Measurements from ENCODE around the gene GNAO1. TPM values are rescaled to one million over a fixed set of nuclear protein-coding genes. Genes with fewer than 3 reads are reported as not detected.

Gene GNAO1
- total RNA-seq, 1 donor from 2014 or later = 15.4 TPM

DNA sequence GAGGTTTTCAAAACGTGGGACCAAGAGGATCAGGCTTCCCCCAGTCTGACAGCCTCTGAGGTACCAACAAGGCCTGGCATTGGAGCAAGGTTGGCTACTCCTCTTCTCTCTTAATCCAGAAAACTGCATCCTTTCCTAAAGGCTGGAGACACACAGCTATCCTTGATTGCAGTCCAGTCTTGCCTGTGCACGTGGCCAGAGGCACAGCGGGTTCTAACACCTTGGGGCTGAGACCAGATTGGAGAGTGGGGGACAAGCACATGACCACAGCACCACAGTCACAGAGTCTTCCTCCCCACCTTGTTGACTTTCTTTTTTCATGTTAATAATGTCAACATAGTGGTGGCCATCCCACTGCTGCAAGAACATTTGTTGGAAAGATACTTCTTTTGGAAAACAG lies 46.9 kb downstream of the GNAO1 start:
- no peaks in the 10 kb centered on the region for H3K9me3 ChIP-seq (replicated peaks)
- H3K4me3 ChIP-seq = no peak overlapping the region
- intact Hi-C loops (cut with micrococcal nuclease) = no loop called here
- peak overlapping the region; percentile 65 for H3K27ac ChIP-seq (replicated peaks)
- H3K4me1 ChIP-seq = peaks cover 13% of the 10 kb centered on the region
- no peaks in the 10 kb centered on the region for H3K36me3 ChIP-seq
- no peaks in the 10 kb centered on the region for H3K27me3 ChIP-seq (ENCODE audit: low read depth)
- no peak for DNase-seq
- no peak for TF ChIP-seq CTCF (IDR thresholded peaks at IDR 0.05; ENCODE audit: borderline replicate concordance)

GRCh38 chr16:56241596-56241995 lies 50.3 kb downstream of the GNAO1 start:
- peaks cover 30% of the 10 kb centered on the region for H3K4me1 ChIP-seq
- H3K27me3 ChIP-seq (ENCODE audit: low read depth) = no peaks in the 10 kb centered on the region
- no peak overlapping the region for H3K4me3 ChIP-seq
- intact Hi-C loops (cut with micrococcal nuclease) = no loop called here
- H3K36me3 ChIP-seq = no peaks in the 10 kb centered on the region
- H3K9me3 ChIP-seq (replicated peaks) = no peaks in the 10 kb centered on the region
- no peak for TF ChIP-seq CTCF (IDR thresholded peaks at IDR 0.05; ENCODE audit: borderline replicate concordance)
- DNase-seq = no peak
- no peak overlapping the region for H3K27ac ChIP-seq (replicated peaks)

- no peak for TF ChIP-seq CTCF (IDR thresholded peaks at IDR 0.05; ENCODE audit: borderline replicate concordance)
- peaks cover 35% of the 10 kb centered on the region for H3K4me1 ChIP-seq
- no peak overlapping the region for H3K27ac ChIP-seq (replicated peaks)
- no peaks in the 10 kb centered on the region for H3K36me3 ChIP-seq
- H3K4me3 ChIP-seq = no peak overlapping the region
- H3K27me3 ChIP-seq (ENCODE audit: low read depth) = no peaks in the 10 kb centered on the region
- intact Hi-C loops (cut with micrococcal nuclease) = no loop called here
- no peak for DNase-seq
- H3K9me3 ChIP-seq (replicated peaks) = no peaks in the 10 kb centered on the region
These were observed 51.5 kb downstream of the GNAO1 start for GRCh38 chr16:56242740-56243139.

GRCh38 chr16:56244612-56245011 lies 53.3 kb downstream of the GNAO1 start:
- intact Hi-C loops (cut with micrococcal nuclease) = no loop called here
- Histone ChIP-seq H3K27ac (replicated peaks) (no peak overlapping the region), H3K9me3 (replicated peaks) (no peaks in the 10 kb centered on the region), H3K4me1 (peaks cover 21% of the 10 kb centered on the region), H3K36me3 (no peaks in the 10 kb centered on the region), H3K4me3 (no peak overlapping the region), H3K27me3 (ENCODE audit: low read depth) (no peaks in the 10 kb centered on the region)
- no peak for DNase-seq
- TF ChIP-seq CTCF (IDR thresholded peaks at IDR 0.05; ENCODE audit: borderline replicate concordance) = no peak

GRCh38 chr16:56245197-56245596 lies 53.9 kb downstream of the GNAO1 start:
- no peaks in the 10 kb centered on the region for H3K9me3 ChIP-seq (replicated peaks)
- peaks cover 21% of the 10 kb centered on the region for H3K4me1 ChIP-seq
- H3K36me3 ChIP-seq = no peaks in the 10 kb centered on the region
- H3K4me3 ChIP-seq = no peak overlapping the region
- intact Hi-C loops (cut with micrococcal nuclease) = no loop called here
- no peak for TF ChIP-seq CTCF (IDR thresholded peaks at IDR 0.05; ENCODE audit: borderline replicate concordance)
- DNase-seq = no peak
- H3K27me3 ChIP-seq (ENCODE audit: low read depth) = no peaks in the 10 kb centered on the region
- H3K27ac ChIP-seq (replicated peaks) = no peak overlapping the region

Measured in left ventricle myocardium inferior (tissue), 1 donor.